ENCODE data around the gene PDPR. TPM values are rescaled to one million over a fixed set of nuclear protein-coding genes. Genes with fewer than 3 reads are reported as not detected.
"Not testable (repeated sequence)": the region's sequence is repeated elsewhere in the genome, so short reads cannot be mapped to it uniquely, and the experiment has no call there.

Gene PDPR
- total RNA-seq, 6 experiments from 2014 or later, result 17.6 to 21.4 (median 19.5) TPM

- H3K9me3 Mint-ChIP-seq; H3K36me3 Mint-ChIP-seq (ENCODE audit: low read depth); DNase-seq; H3K4me1 Mint-ChIP-seq (ENCODE audit: low read depth); H3K4me3 Mint-ChIP-seq; H3K27ac Mint-ChIP-seq: not testable (repeated sequence)
- peaks cover 12% of the 10 kb centered on the region for H3K27me3 Mint-ChIP-seq (ENCODE audit: insufficient read depth)
Measured at GRCh38 chr16:70094096-70094495, 20.0 kb upstream of the PDPR start.

GRCh38 chr16:70109583-70110279 lies 4.4 kb upstream of the PDPR start:
- H3K9me3 Mint-ChIP-seq; H3K27me3 Mint-ChIP-seq (ENCODE audit: insufficient read depth); H3K36me3 Mint-ChIP-seq (ENCODE audit: low read depth); H3K27ac Mint-ChIP-seq; H3K4me3 Mint-ChIP-seq; DNase-seq; H3K4me1 Mint-ChIP-seq (ENCODE audit: low read depth): not testable (repeated sequence)

GRCh38 chr16:70112162-70112561 lies 2.0 kb upstream of the PDPR start:
- H3K27ac Mint-ChIP-seq; H3K36me3 Mint-ChIP-seq (ENCODE audit: low read depth); H3K9me3 Mint-ChIP-seq; H3K27me3 Mint-ChIP-seq (ENCODE audit: insufficient read depth); DNase-seq; H3K4me3 Mint-ChIP-seq: not testable (repeated sequence)
- peaks cover 13% of the 10 kb centered on the region for H3K4me1 Mint-ChIP-seq (ENCODE audit: low read depth)

- not testable (repeated sequence) for H3K36me3 Mint-ChIP-seq (ENCODE audit: low read depth)
- H3K27ac Mint-ChIP-seq, result peak overlapping the region; percentile 87
Measured at GRCh38 chr16:70113599-70113981, 542 bp upstream of the PDPR start.

GRCh38 chr16:70118354-70118753 lies 4.2 kb downstream of the PDPR start:
- H3K27ac Mint-ChIP-seq; H3K27me3 Mint-ChIP-seq (ENCODE audit: insufficient read depth); DNase-seq; H3K36me3 Mint-ChIP-seq (ENCODE audit: low read depth); H3K9me3 Mint-ChIP-seq; H3K4me3 Mint-ChIP-seq: not testable (repeated sequence)
- peaks cover 13% of the 10 kb centered on the region for H3K4me1 Mint-ChIP-seq (ENCODE audit: low read depth)

More at GRCh38 chr16:70113599-70113981, 542 bp upstream of the PDPR start:
- H3K4me1 Mint-ChIP-seq (ENCODE audit: low read depth), result peaks cover 13% of the 10 kb centered on the region
- H3K27me3 Mint-ChIP-seq (ENCODE audit: insufficient read depth); H3K9me3 Mint-ChIP-seq; DNase-seq: not testable (repeated sequence)
- H3K4me3 Mint-ChIP-seq, result peak overlapping the region; percentile 93

- H3K4me1 Mint-ChIP-seq (ENCODE audit: low read depth), result peaks cover 13% of the 10 kb centered on the region
- not testable (repeated sequence) for H3K27ac Mint-ChIP-seq; H3K36me3 Mint-ChIP-seq (ENCODE audit: low read depth); H3K9me3 Mint-ChIP-seq; H3K27me3 Mint-ChIP-seq (ENCODE audit: insufficient read depth); DNase-seq; H3K4me3 Mint-ChIP-seq
Measured at GRCh38 chr16:70118776-70119175, 4.6 kb downstream of the PDPR start.

GRCh38 chr16:70120398-70120797 lies 6.3 kb downstream of the PDPR start:
- H3K4me3 Mint-ChIP-seq; H3K4me1 Mint-ChIP-seq (ENCODE audit: low read depth); H3K9me3 Mint-ChIP-seq; DNase-seq; H3K27ac Mint-ChIP-seq; H3K27me3 Mint-ChIP-seq (ENCODE audit: insufficient read depth); H3K36me3 Mint-ChIP-seq (ENCODE audit: low read depth): not testable (repeated sequence)

GRCh38 chr16:70123822-70124221 lies 9.7 kb downstream of the PDPR start:
- H3K27me3 Mint-ChIP-seq (ENCODE audit: insufficient read depth); H3K9me3 Mint-ChIP-seq; H3K4me3 Mint-ChIP-seq; DNase-seq; H3K27ac Mint-ChIP-seq; H3K4me1 Mint-ChIP-seq (ENCODE audit: low read depth): not testable (repeated sequence)
- H3K36me3 Mint-ChIP-seq (ENCODE audit: low read depth), result peaks cover 17% of the 10 kb centered on the region

GRCh38 chr16:70126226-70126625 lies 12.1 kb downstream of the PDPR start:
- DNase-seq; H3K27me3 Mint-ChIP-seq (ENCODE audit: insufficient read depth); H3K27ac Mint-ChIP-seq; H3K4me1 Mint-ChIP-seq (ENCODE audit: low read depth); H3K9me3 Mint-ChIP-seq; H3K4me3 Mint-ChIP-seq: not testable (repeated sequence)
- peaks cover 17% of the 10 kb centered on the region for H3K36me3 Mint-ChIP-seq (ENCODE audit: low read depth)

GRCh38 chr16:70127706-70128105 lies 13.6 kb downstream of the PDPR start:
- peaks cover 12% of the 10 kb centered on the region for H3K36me3 Mint-ChIP-seq (ENCODE audit: low read depth)
- H3K27ac Mint-ChIP-seq; H3K4me3 Mint-ChIP-seq; H3K27me3 Mint-ChIP-seq (ENCODE audit: insufficient read depth); H3K4me1 Mint-ChIP-seq (ENCODE audit: low read depth); H3K9me3 Mint-ChIP-seq; DNase-seq: not testable (repeated sequence)

- H3K36me3 Mint-ChIP-seq (ENCODE audit: low read depth), result peaks cover 12% of the 10 kb centered on the region
Measured at GRCh38 chr16:70128844-70129243, 14.7 kb downstream of the PDPR start.

GRCh38 chr16:70135796-70136195 lies 21.7 kb downstream of the PDPR start:
- H3K36me3 Mint-ChIP-seq (ENCODE audit: low read depth), result peaks cover 42% of the 10 kb centered on the region
- H3K4me1 Mint-ChIP-seq (ENCODE audit: low read depth); H3K27me3 Mint-ChIP-seq (ENCODE audit: insufficient read depth); H3K4me3 Mint-ChIP-seq; DNase-seq; H3K27ac Mint-ChIP-seq; H3K9me3 Mint-ChIP-seq: not testable (repeated sequence)

More at GRCh38 chr16:70128844-70129243, 14.7 kb downstream of the PDPR start:
- DNase-seq; H3K4me1 Mint-ChIP-seq (ENCODE audit: low read depth); H3K9me3 Mint-ChIP-seq; H3K27ac Mint-ChIP-seq; H3K27me3 Mint-ChIP-seq (ENCODE audit: insufficient read depth); H3K4me3 Mint-ChIP-seq: not testable (repeated sequence)

GRCh38 chr16:70136595-70136994 lies 22.5 kb downstream of the PDPR start:
- H3K4me1 Mint-ChIP-seq (ENCODE audit: low read depth), result not testable (repeated sequence)

GRCh38 chr16:70142739-70143138 lies 28.6 kb downstream of the PDPR start:
- H3K36me3 Mint-ChIP-seq (ENCODE audit: low read depth), result peaks cover 39% of the 10 kb centered on the region
- not testable (repeated sequence) for H3K9me3 Mint-ChIP-seq; H3K27me3 Mint-ChIP-seq (ENCODE audit: insufficient read depth); DNase-seq; H3K4me1 Mint-ChIP-seq (ENCODE audit: low read depth); H3K4me3 Mint-ChIP-seq; H3K27ac Mint-ChIP-seq

More at GRCh38 chr16:70136595-70136994, 22.5 kb downstream of the PDPR start:
- H3K27me3 Mint-ChIP-seq (ENCODE audit: insufficient read depth); H3K9me3 Mint-ChIP-seq; H3K4me3 Mint-ChIP-seq; H3K27ac Mint-ChIP-seq; DNase-seq: not testable (repeated sequence)
- H3K36me3 Mint-ChIP-seq (ENCODE audit: low read depth), result peaks cover 48% of the 10 kb centered on the region

Data from HFFc6 (cell line).